ENCODE data around the gene SIL1. TPM values are rescaled to one million over a fixed set of nuclear protein-coding genes. Genes with fewer than 3 reads are reported as not detected.

The SIL1 gene
- total RNA-seq, 4 donors from 2014 or later, result 28.6 to 48.1 (median 36.5) TPM

DNA sequence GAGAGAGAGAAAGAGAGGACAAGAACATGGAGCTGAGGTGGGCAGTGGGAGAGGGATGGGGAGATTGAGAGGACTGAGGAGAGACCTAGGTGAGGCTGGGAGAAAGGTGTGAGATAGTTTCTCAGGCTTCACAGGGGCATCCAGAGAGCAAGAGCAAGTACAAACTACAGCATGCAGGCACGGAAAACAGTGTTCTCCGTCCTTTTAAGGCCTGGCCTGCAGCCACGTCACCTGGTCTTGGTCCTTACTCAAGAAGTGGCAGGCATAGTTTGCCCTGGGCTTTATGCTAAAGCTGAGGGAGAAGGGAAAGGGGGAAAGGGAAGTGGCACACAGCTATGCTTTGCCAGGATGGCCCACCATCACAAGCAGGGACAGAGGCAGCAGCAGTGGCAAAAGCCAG is 65.7 kb downstream of the SIL1 start:
- ATAC-seq, result no peak
- no peaks in the 10 kb centered on the region for H3K9me3 ChIP-seq
- peaks cover 16 to 63% (median 27%) of the 10 kb centered on the region in 3 donors for H3K4me1 ChIP-seq
- no peaks in the 10 kb centered on the region for H3K36me3 ChIP-seq
- 39% methylated on average over 3 of the region's 3 CpGs for WGBS, 2 donors (ENCODE audit: low coverage in 1 of 2)
- peak overlapping the region; percentile 92 to 97 (median 93) for H3K27ac ChIP-seq
- no peak for TF ChIP-seq POLR2A (IDR thresholded peaks at IDR 0.05)
- TF ChIP-seq EP300 (IDR thresholded peaks at IDR 0.05), result no peak
- TF ChIP-seq, protein P1, sequence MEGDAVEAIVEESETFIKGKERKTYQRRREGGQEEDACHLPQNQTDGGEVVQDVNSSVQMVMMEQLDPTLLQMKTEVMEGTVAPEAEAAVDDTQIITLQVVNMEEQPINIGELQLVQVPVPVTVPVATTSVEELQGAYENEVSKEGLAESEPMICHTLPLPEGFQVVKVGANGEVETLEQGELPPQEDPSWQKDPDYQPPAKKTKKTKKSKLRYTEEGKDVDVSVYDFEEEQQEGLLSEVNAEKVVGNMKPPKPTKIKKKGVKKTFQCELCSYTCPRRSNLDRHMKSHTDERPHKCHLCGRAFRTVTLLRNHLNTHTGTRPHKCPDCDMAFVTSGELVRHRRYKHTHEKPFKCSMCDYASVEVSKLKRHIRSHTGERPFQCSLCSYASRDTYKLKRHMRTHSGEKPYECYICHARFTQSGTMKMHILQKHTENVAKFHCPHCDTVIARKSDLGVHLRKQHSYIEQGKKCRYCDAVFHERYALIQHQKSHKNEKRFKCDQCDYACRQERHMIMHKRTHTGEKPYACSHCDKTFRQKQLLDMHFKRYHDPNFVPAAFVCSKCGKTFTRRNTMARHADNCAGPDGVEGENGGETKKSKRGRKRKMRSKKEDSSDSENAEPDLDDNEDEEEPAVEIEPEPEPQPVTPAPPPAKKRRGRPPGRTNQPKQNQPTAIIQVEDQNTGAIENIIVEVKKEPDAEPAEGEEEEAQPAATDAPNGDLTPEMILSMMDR (IDR thresholded peaks at IDR 0.05), result no peak
- TF ChIP-seq POLR2AphosphoS5 (IDR thresholded peaks at IDR 0.05), result no peak
- H3K27me3 ChIP-seq, result no peaks in the 10 kb centered on the region
- no peak overlapping the region for H3K4me3 ChIP-seq

DNA sequence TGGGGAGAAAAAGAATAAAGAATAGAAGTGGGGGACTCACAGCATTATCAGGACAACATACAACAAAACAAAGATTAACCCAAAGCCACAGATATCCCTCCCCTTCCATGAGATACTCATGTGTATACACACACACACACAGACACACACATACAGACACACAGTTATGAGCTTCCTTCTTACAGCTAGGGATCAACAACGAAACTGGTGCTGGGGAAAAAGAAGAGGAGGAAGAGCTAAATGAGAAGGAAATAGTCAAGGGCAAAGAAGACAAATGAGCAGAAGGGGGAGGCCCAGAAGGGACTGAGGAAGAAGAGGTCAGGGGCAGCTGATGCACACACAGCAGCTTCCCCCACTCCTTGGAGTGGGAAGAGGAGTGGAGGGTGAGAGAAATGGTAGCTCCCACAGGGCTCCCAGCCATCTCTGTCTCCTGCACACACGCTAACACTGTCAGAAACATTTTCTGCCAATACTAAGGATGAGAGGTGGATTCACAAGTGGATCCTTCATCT is 66.2 kb downstream of the SIL1 start:
- 13 to 21% methylated on average over 2 of the region's 2 CpGs for WGBS, 2 donors (ENCODE audit: low coverage in 1 of 2)
- Histone ChIP-seq H3K27ac (peak overlapping the region; percentile 92 to 97 (median 93)), H3K4me1 (peaks cover 16 to 66% (median 27%) of the 10 kb centered on the region in 3 donors), H3K36me3 (no peaks in the 10 kb centered on the region), H3K27me3 (no peaks in the 10 kb centered on the region), H3K4me3 (no peak overlapping the region), H3K9me3 (no peaks in the 10 kb centered on the region)
- TF ChIP-seq POLR2A (IDR thresholded peaks at IDR 0.05) (no peak), EP300 (IDR thresholded peaks at IDR 0.05) (no peak), POLR2AphosphoS5 (IDR thresholded peaks at IDR 0.05) (no peak)
- TF ChIP-seq, protein P1 (IDR thresholded peaks at IDR 0.05), result no peak
- ATAC-seq, result peak; percentile 3

DNA sequence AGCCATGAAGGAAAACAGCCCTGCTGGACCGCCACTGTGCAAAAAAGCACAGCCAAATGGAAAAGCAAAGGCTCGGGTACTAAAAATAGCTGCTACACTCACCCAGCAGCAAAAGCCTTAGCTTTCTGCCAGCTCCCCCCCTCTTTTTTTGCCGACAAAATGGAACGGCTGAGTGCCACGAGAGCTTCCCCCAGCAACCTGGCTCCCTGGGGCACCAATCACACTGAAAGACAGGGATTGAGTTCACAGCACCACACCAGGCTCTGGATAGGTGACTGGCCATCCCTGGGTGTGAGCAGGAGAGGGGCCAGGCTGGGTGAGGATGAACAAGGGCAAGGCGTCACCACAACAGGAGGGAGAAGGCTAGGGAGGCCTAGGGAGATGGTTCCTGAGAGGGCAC is 66.7 kb downstream of the SIL1 start:
- H3K36me3 ChIP-seq, result peaks cover 0 to 1% of the 10 kb centered on the region in 2 donors
- H3K9me3 ChIP-seq, result no peaks in the 10 kb centered on the region
- no peak for TF ChIP-seq POLR2A (IDR thresholded peaks at IDR 0.05)
- TF ChIP-seq EP300 (IDR thresholded peaks at IDR 0.05), result no peak
- no peak for TF ChIP-seq POLR2AphosphoS5 (IDR thresholded peaks at IDR 0.05)
- 8% methylated on average over 2 of the region's 6 CpGs; no CpG with 5 or more reads in 1 of the 2 donors for WGBS, 2 donors (ENCODE audit: low coverage in 1 of 2)
- peak overlapping the region in 1 of 2 donors; percentile 33 for H3K4me3 ChIP-seq
- no peaks in the 10 kb centered on the region for H3K27me3 ChIP-seq
- peaks cover 16 to 72% (median 29%) of the 10 kb centered on the region in 3 donors for H3K4me1 ChIP-seq
- peak; percentile 70 for ATAC-seq
- H3K27ac ChIP-seq, result peak overlapping the region; percentile 92 to 97 (median 93)

DNA sequence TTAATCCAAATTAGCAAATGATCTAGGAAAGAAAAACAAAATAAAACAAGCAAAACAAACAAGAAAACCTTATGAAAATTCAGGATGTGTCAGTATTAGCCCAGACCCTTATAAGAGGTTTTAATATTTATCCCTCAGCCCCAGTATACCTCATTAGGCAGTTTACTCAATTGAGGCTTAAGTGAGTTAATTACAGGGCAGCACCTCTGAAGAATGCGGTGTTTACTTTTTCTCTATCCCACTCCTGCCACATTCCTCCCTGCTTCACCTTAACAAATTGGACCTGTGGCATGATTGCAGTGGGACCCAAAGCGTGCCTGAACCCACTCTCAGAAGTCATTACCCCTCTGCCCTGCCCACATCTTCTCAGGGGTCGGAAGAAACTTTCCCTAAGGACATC is 67.1 kb downstream of the SIL1 start:
- 10 to 14% methylated on average over 1 to 3 of the region's 3 CpGs for WGBS, 2 donors (ENCODE audit: low coverage in 1 of 2)
- no peaks in the 10 kb centered on the region for H3K27me3 ChIP-seq
- H3K36me3 ChIP-seq, result peaks cover 0 to 4% of the 10 kb centered on the region in 2 donors
- ATAC-seq, result no peak
- H3K4me3 ChIP-seq, result peak overlapping the region in 1 of 2 donors; percentile 33
- no peaks in the 10 kb centered on the region for H3K9me3 ChIP-seq
- no peak for TF ChIP-seq POLR2AphosphoS5 (IDR thresholded peaks at IDR 0.05)
- TF ChIP-seq POLR2A (IDR thresholded peaks at IDR 0.05), result no peak
- no peak for TF ChIP-seq EP300 (IDR thresholded peaks at IDR 0.05)
- TF ChIP-seq, protein P1 (IDR thresholded peaks at IDR 0.05), result no peak
- H3K27ac ChIP-seq, result peak overlapping the region; percentile 92 to 97 (median 93)
- H3K4me1 ChIP-seq, result peaks cover 16 to 76% (median 31%) of the 10 kb centered on the region in 3 donors

DNA sequence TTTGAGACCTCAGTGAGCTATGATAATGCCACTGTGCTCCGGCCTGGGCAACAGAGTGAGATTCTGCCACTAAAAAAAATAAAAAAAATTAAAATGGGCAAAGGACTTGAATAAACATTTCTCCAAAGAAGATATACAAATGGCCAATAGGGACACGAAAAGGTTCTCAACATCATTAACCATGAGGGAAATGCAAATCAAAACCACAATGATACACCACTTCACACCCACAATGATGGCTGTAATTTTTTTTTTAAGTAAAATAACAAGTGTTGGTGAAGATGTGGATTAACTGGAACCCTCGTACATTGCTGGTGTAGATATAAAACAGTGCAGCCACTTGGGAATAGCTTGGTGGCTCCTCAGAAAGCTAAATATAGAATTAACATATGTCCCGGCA is 68.0 kb downstream of the SIL1 start:
- TF ChIP-seq POLR2AphosphoS5 (IDR thresholded peaks at IDR 0.05), result no peak
- TF ChIP-seq, protein P1 (IDR thresholded peaks at IDR 0.05), result no peak
- TF ChIP-seq EP300 (IDR thresholded peaks at IDR 0.05), result no peak
- TF ChIP-seq POLR2A (IDR thresholded peaks at IDR 0.05), result no peak
- H3K4me1 ChIP-seq, result peaks cover 16 to 76% (median 31%) of the 10 kb centered on the region in 3 donors
- H3K27me3 ChIP-seq, result no peaks in the 10 kb centered on the region
- no peak for ATAC-seq
- H3K4me3 ChIP-seq, result no peak overlapping the region
- WGBS, 2 donors (ENCODE audit: low coverage in 1 of 2), result 53 to 73% methylated on average over 3 to 4 of the region's 4 CpGs
- peak overlapping the region; percentile 92 to 97 (median 93) for H3K27ac ChIP-seq
- no peaks in the 10 kb centered on the region for H3K9me3 ChIP-seq
- H3K36me3 ChIP-seq, result peaks cover 0 to 10% of the 10 kb centered on the region in 2 donors

Measured in gastroesophageal sphincter (tissue), 4 donors.